Measurements from ENCODE around the gene NECTIN1. TPM values are rescaled to one million over a fixed set of nuclear protein-coding genes. Genes with fewer than 3 reads are reported as not detected.

The NECTIN1 gene
- total and polyA plus RNA-seq, 4 donors, result 1.3 to 7.1 (median 4.9) TPM

- no peaks in the 10 kb centered on the region for H3K9me3 ChIP-seq (ENCODE audit: control insufficient read depth, low read length)
- H3K36me3 ChIP-seq (ENCODE audit: control insufficient read depth in 1 of 2, insufficient read depth in 2 of 2, low read length in 1 of 2), result no peaks in the 10 kb centered on the region
- ATAC-seq (ENCODE audit: low FRiP score) (no peak), DNase-seq (no peak)
- no peaks in the 10 kb centered on the region for H3K4me1 ChIP-seq (ENCODE audit: control insufficient read depth in 1 of 2, insufficient read depth in 2 of 2, low read length in 2 of 2)
- no peak overlapping the region for H3K4me3 ChIP-seq (ENCODE audit: low read length in 2 of 2)
- H3K27ac ChIP-seq (ENCODE audit: low read depth in 1 of 2, low read length in 2 of 2), result no peak overlapping the region
- intact Hi-C loops (cut with DNase I), result no loop called here
- H3K27me3 ChIP-seq (ENCODE audit: control insufficient read depth in 1 of 2, insufficient read depth in 2 of 2, low read length in 1 of 2), result no peaks in the 10 kb centered on the region
Measured at GRCh38 chr11:119772076-119772475, 43.1 kb upstream of the NECTIN1 start.

DNA sequence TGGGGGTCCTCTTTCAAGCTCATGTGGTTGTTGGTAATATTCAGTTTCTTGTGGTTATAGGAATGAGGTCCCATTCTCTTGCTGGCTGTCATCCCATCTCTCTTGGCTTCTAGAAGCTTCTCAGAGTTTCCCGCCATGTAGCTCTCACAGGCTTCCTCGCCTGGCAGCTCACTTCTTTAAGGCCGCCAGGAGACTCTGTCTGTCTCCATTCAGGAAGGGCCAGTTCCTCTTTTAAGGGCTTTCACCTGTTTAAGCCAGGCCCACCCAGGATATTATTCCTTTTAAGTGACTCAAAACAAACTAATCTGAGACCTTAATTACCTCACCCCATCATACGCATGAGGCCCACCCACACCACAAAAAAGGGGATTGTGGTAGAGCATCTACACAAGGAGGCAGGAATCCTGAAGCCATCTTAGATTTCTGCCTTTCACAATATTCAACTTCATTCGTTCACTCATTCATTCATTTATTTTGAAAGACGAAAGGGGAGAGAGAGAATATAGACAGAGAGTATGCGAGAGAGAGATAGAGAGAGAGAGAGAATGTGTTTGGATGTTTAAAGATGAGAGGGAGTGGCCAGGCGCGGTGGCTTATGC lies 42.3 kb upstream of the NECTIN1 start:
- Histone ChIP-seq H3K27ac (ENCODE audit: low read depth in 1 of 2, low read length in 2 of 2) (no peak overlapping the region), H3K4me1 (ENCODE audit: control insufficient read depth in 1 of 2, insufficient read depth in 2 of 2, low read length in 2 of 2) (no peaks in the 10 kb centered on the region), H3K4me3 (ENCODE audit: low read length in 2 of 2) (no peak overlapping the region), H3K9me3 (ENCODE audit: control insufficient read depth, low read length) (no peaks in the 10 kb centered on the region), H3K27me3 (ENCODE audit: control insufficient read depth in 1 of 2, insufficient read depth in 2 of 2, low read length in 1 of 2) (no peaks in the 10 kb centered on the region), H3K36me3 (ENCODE audit: control insufficient read depth in 1 of 2, insufficient read depth in 2 of 2, low read length in 1 of 2) (no peaks in the 10 kb centered on the region)
- ATAC-seq (ENCODE audit: low FRiP score), result no peak
- intact Hi-C loops (cut with DNase I), result no loop called here
- WGBS, 2 donors, result 91 to 93% methylated on average over 9 of the region's 9 CpGs
- no peak for DNase-seq

- ATAC-seq (ENCODE audit: low FRiP score) (no peak), DNase-seq (no peak)
- 76 to 86% methylated on average over 4 of the region's 4 CpGs for WGBS, 2 donors
- intact Hi-C loops (cut with DNase I), result no loop called here
- no peaks in the 10 kb centered on the region for H3K4me1 ChIP-seq (ENCODE audit: control insufficient read depth in 1 of 2, insufficient read depth in 2 of 2, low read length in 2 of 2)
- no peak overlapping the region for H3K4me3 ChIP-seq (ENCODE audit: low read length in 2 of 2)
- no peaks in the 10 kb centered on the region for H3K27me3 ChIP-seq (ENCODE audit: control insufficient read depth in 1 of 2, insufficient read depth in 2 of 2, low read length in 1 of 2)
- no peaks in the 10 kb centered on the region for H3K36me3 ChIP-seq (ENCODE audit: control insufficient read depth in 1 of 2, insufficient read depth in 2 of 2, low read length in 1 of 2)
- H3K27ac ChIP-seq (ENCODE audit: low read depth in 1 of 2, low read length in 2 of 2), result no peak overlapping the region
- H3K9me3 ChIP-seq (ENCODE audit: control insufficient read depth, low read length), result no peaks in the 10 kb centered on the region
Measured at GRCh38 chr11:119765628-119766027, 36.6 kb upstream of the NECTIN1 start.

DNA sequence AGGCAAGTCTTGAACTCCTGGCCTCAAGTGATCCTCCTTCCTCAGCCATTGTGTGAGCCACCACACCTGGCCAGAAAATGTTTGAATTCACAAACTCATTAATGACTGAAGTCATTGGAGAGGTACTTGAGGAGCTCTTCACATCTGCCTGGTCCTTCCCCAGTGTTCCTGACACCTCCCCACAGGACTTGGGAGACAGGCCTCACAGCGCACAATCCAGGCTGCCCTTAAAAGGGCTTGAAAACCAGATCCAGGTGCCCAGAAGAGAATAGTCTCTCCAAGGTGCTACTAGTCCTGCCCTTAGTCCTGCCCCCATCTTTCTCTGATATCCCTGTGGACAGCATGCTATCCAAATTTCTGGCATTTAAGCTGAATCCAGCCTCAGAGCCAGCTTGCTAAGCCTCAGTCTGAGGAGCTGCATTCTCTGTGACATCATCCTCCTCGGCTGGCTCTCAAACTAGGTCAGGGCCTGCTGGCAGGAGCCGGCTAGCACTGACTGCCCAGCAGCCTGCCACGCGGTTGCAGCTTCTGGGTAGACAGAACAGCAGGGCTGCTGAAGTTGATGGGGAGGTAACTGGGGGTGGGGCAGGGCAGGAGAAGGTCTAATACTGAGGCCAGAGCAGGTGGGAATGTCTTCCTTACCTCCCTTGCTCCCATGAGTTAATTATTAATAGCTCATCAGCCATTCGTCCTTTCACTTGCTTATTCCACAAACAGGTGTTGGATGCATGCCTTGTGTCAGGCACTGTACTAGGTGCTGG lies 35.3 kb upstream of the NECTIN1 start:
- intact Hi-C loops (cut with DNase I), result no loop called here
- no peaks in the 10 kb centered on the region for H3K27me3 ChIP-seq (ENCODE audit: control insufficient read depth in 1 of 2, insufficient read depth in 2 of 2, low read length in 1 of 2)
- ATAC-seq (ENCODE audit: low FRiP score), result peak; percentile 85
- H3K4me3 ChIP-seq (ENCODE audit: low read length in 2 of 2), result no peak overlapping the region
- no peaks in the 10 kb centered on the region for H3K9me3 ChIP-seq (ENCODE audit: control insufficient read depth, low read length)
- H3K4me1 ChIP-seq (ENCODE audit: control insufficient read depth in 1 of 2, insufficient read depth in 2 of 2, low read length in 2 of 2), result no peaks in the 10 kb centered on the region
- WGBS, 2 donors, result 18 to 19% methylated on average over 6 of the region's 6 CpGs
- no peak overlapping the region for H3K27ac ChIP-seq (ENCODE audit: low read depth in 1 of 2, low read length in 2 of 2)
- no peaks in the 10 kb centered on the region for H3K36me3 ChIP-seq (ENCODE audit: control insufficient read depth in 1 of 2, insufficient read depth in 2 of 2, low read length in 1 of 2)
- peak in 1 of 2 donors; percentile 74 for DNase-seq

DNA sequence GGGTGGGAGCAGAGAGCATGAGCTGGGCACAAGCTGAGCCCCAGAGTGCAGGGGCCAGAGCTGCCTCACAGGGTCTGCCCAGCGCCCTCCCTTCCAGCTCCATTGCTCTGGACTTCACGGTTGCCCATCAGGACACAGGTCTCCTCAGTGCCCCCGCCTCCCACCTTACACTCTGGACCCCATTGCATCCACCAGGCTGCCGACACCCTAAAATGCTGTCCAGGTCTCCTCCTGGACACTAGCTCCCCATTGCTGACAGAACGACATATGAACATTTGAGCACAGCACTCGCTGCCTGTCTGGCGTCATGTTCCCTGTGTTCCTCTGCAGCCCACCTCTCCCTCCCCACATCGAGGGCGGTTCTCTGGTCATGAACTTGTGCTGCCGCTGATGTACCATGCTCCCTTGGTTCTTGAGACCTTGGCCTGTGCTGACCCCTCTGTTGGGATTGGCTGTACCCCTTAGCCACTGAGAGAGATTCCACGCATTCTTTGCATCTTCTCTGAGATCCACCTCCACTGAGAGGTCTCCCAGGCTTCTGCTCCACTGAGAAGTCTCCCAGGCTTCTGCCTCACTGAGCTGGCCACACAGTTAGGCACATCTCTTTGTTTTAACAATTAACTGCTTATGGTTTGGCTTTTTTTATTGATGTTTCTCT lies 34.2 kb upstream of the NECTIN1 start:
- H3K9me3 ChIP-seq (ENCODE audit: control insufficient read depth, low read length), result no peaks in the 10 kb centered on the region
- no peak overlapping the region for H3K27ac ChIP-seq (ENCODE audit: low read depth in 1 of 2, low read length in 2 of 2)
- H3K4me1 ChIP-seq (ENCODE audit: control insufficient read depth in 1 of 2, insufficient read depth in 2 of 2, low read length in 2 of 2), result no peaks in the 10 kb centered on the region
- DNase-seq (no peak), ATAC-seq (ENCODE audit: low FRiP score) (no peak)
- H3K4me3 ChIP-seq (ENCODE audit: low read length in 2 of 2), result no peak overlapping the region
- H3K27me3 ChIP-seq (ENCODE audit: control insufficient read depth in 1 of 2, insufficient read depth in 2 of 2, low read length in 1 of 2), result no peaks in the 10 kb centered on the region
- H3K36me3 ChIP-seq (ENCODE audit: control insufficient read depth in 1 of 2, insufficient read depth in 2 of 2, low read length in 1 of 2), result no peaks in the 10 kb centered on the region
- 84 to 86% methylated on average over 11 of the region's 11 CpGs for WGBS, 2 donors
- intact Hi-C loops (cut with DNase I), result no loop called here

DNA sequence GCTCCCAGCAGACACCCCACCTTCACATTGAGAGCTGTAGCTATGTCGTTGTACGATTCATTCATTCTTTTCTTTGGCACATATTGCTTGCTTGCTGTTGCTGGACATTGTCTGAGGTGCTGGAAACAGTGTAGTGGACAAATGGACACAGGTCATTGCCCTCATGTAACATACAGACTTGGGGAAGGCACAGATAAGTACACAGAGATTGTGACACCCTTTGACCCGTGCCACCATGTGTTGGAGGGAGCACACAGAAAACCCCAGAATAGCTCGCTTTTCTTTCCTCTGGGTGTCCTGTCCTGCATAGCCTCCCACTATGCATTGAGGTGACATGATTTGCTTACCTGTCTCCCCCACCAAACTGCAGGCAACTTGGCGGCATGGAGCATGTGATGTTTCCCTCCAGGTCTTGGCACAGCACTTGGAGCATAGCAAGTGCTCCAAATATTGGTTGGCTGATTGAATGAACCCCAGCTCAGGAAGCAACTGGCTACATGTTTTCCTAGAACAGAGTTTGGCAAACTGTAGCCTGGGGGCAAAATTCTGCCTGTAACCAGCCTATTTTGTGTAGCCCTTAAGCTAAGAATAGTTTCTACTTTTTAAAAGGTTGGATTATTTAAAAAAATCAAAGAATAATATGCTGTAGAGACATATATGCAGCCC lies 30.9 kb upstream of the NECTIN1 start:
- Histone ChIP-seq H3K36me3 (ENCODE audit: control insufficient read depth in 1 of 2, insufficient read depth in 2 of 2, low read length in 1 of 2) (no peaks in the 10 kb centered on the region), H3K27ac (ENCODE audit: low read depth in 1 of 2, low read length in 2 of 2) (no peak overlapping the region), H3K4me3 (ENCODE audit: low read length in 2 of 2) (no peak overlapping the region), H3K4me1 (ENCODE audit: control insufficient read depth in 1 of 2, insufficient read depth in 2 of 2, low read length in 2 of 2) (no peaks in the 10 kb centered on the region), H3K27me3 (ENCODE audit: control insufficient read depth in 1 of 2, insufficient read depth in 2 of 2, low read length in 1 of 2) (no peaks in the 10 kb centered on the region), H3K9me3 (ENCODE audit: control insufficient read depth, low read length) (no peaks in the 10 kb centered on the region)
- 64 to 65% methylated on average over 5 of the region's 5 CpGs for WGBS, 2 donors
- ATAC-seq (ENCODE audit: low FRiP score) (no peak), DNase-seq (no peak)
- intact Hi-C loops (cut with DNase I), result no loop called here

DNA sequence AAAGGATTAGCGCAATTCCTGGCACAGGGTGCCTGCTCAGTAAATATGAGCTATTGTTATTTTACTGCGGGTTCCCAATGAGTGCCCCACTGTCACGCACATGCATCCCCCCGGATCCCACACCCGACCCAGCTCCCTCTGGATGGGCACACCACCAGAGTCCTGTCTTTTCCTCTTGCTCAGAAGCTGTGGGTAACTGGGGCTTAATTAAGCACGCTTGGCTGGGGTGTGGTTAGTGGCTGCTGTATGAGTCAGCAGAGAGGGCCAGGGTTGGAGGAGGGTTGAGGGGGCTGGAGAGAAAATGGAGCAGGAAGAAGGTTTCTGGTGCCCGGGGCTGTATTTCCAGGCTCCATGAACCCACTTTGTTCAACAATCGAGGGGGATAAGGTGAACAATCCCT lies 30.3 kb upstream of the NECTIN1 start:
- Histone ChIP-seq H3K27ac (ENCODE audit: low read depth in 1 of 2, low read length in 2 of 2) (no peak overlapping the region), H3K27me3 (ENCODE audit: control insufficient read depth in 1 of 2, insufficient read depth in 2 of 2, low read length in 1 of 2) (no peaks in the 10 kb centered on the region), H3K4me1 (ENCODE audit: control insufficient read depth in 1 of 2, insufficient read depth in 2 of 2, low read length in 2 of 2) (no peaks in the 10 kb centered on the region), H3K4me3 (ENCODE audit: low read length in 2 of 2) (no peak overlapping the region), H3K9me3 (ENCODE audit: control insufficient read depth, low read length) (no peaks in the 10 kb centered on the region), H3K36me3 (ENCODE audit: control insufficient read depth in 1 of 2, insufficient read depth in 2 of 2, low read length in 1 of 2) (no peaks in the 10 kb centered on the region)
- ATAC-seq (ENCODE audit: low FRiP score), result no peak
- intact Hi-C loops (cut with DNase I), result no loop called here
- WGBS, 2 donors, result 68 to 71% methylated on average over 8 of the region's 8 CpGs
- no peak for DNase-seq

DNA sequence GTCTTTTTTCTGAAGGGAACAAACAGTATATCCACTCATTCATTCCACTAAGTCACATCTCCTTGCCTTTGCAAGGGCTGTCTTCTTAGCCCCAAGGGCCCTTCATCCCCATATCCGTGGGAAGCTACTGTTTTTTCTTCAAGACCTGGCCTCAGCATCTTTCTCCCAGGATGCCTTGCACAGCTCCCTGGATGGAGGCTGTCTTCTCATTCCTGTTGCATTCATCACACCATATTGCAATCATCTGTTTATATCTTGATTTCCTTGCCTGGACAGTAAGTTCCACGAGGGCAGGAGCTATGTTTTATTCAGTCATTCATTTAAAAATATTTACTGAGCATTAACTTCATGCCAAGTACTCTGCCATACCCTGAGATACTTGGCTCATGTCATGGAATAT lies 29.3 kb upstream of the NECTIN1 start:
- Histone ChIP-seq H3K4me1 (ENCODE audit: control insufficient read depth in 1 of 2, insufficient read depth in 2 of 2, low read length in 2 of 2) (no peaks in the 10 kb centered on the region), H3K36me3 (ENCODE audit: control insufficient read depth in 1 of 2, insufficient read depth in 2 of 2, low read length in 1 of 2) (no peaks in the 10 kb centered on the region), H3K27me3 (ENCODE audit: control insufficient read depth in 1 of 2, insufficient read depth in 2 of 2, low read length in 1 of 2) (no peaks in the 10 kb centered on the region), H3K27ac (ENCODE audit: low read depth in 1 of 2, low read length in 2 of 2) (no peak overlapping the region), H3K9me3 (ENCODE audit: control insufficient read depth, low read length) (no peaks in the 10 kb centered on the region), H3K4me3 (ENCODE audit: low read length in 2 of 2) (no peak overlapping the region)
- no peak for ATAC-seq (ENCODE audit: low FRiP score)
- WGBS, 2 donors, result 23 to 28% methylated on average over 2 of the region's 2 CpGs
- intact Hi-C loops (cut with DNase I), result no loop called here
- no peak for DNase-seq

All from aorta (tissue), 5 donors.